K562 (cell line): ENCODE measurements around the gene TRIM10. TPM values are rescaled to one million over a fixed set of nuclear protein-coding genes. Genes with fewer than 3 reads are reported as not detected.

Experiments
- CEBPG ChIP-seq, 3 experiments: fragments of 200-800 bp in 1 of 3; sonication (Bioruptor generic) in 1 of 3; sonication (generic) in 1 of 3; formaldehyde crosslinking in 1 of 3; IDR thresholded peaks in 2 of 3; conservative IDR thresholded peaks in 1 of 3; 2 replicates each; pipeline versions ENCODE4 v1.6.1 to v1.8.0; 2016 to 2022; ENCODE audit warnings: missing compliant biosample characterization in 2 of 3, missing genetic modification characterization in 2 of 3, mild to moderate bottlenecking in 1 of 3, missing genetic modification reagents in 1 of 3
- FOXA1 ChIP-seq: fragments of 450-650 bp; IDR thresholded peaks from 2 replicates; pipeline ENCODE4 v1.6.1; 2016; ENCODE audit warnings: mild to moderate bottlenecking, borderline replicate concordance
- FOXK2 ChIP-seq, 2 experiments: fragments of 450-650 bp; IDR thresholded peaks in 1 of 2; conservative IDR thresholded peaks in 1 of 2; 2 replicates each; pipeline ENCODE4 v1.6.1; 2016; ENCODE audit warnings: low read depth in 2 of 2, mild to moderate bottlenecking in 1 of 2
- PYGO2 ChIP-seq: fragments of 450-650 bp; IDR thresholded peaks from 2 replicates; pipeline ENCODE4 v1.6.1; 2016; ENCODE audit warnings: mild to moderate bottlenecking, missing genetic modification characterization, moderate library complexity, missing compliant biosample characterization
- RHOXF2B ChIP-seq: fragments of 250-450 bp; sonication (Bioruptor Pico); conservative IDR thresholded peaks from 2 replicates; pipeline ENCODE4 v1.5.1; 2021
- SMC3 ChIP-seq: conservative IDR thresholded peaks from 2 replicates; pipeline ENCODE4 v1.6.1; 2011; ENCODE audit warnings: low read depth, low read length, improper control_type of control experiment; ENCODE audit not compliant: insufficient read depth
- STAT5A ChIP-seq: IDR thresholded peaks from 2 replicates; pipeline ENCODE4 v1.6.1; 2012; ENCODE audit warnings: low read length, inconsistent platforms, borderline replicate concordance
- TEAD4 ChIP-seq, 2 experiments: sonication (generic) in 1 of 2; formaldehyde crosslinking in 1 of 2; IDR thresholded peaks; 2 replicates each; pipeline versions ENCODE4 v1.6.1 to v1.8.0; 2012 to 2022; ENCODE audit warnings: borderline replicate concordance in 1 of 2, inconsistent platforms in 1 of 2, low read length in 1 of 2, mild to moderate bottlenecking in 1 of 2, missing genetic modification reagents in 1 of 2
- polyA plus RNA-seq, 8 experiments: library from polyadenylated mRNA; depleted of rRNA in 4 of 8; stranded (reverse) in 5 of 8; unstranded in 3 of 8; fragments of >200 nt; fragmentation: Nextera tagmentation in 2 of 8; fragmentation: Illumina TruSeq in 1 of 8; extraction: Ambion mirVana in 2 of 8; extraction: Trizol in 1 of 8; gene quantifications; 2 replicates each; pipeline versions ENCODE4 v1.2.1 to v1.2.3, GENCODE V29; 2011 to 2014; ENCODE audit warnings: inconsistent platforms in 1 of 8, missing spikeins in 1 of 8
- total RNA-seq, 7 experiments: library from RNA; depleted of rRNA in 6 of 7; stranded (reverse); fragments of >200 nt in 6 of 7; fragmentation: Illumina TruSeq in 2 of 7; extraction: Trizol in 2 of 7; gene quantifications; 2 replicates each; pipeline versions ENCODE4 v1.2.1 to v1.2.3, GENCODE V29; 2011 to 2021; ENCODE audit warnings: low replicate concordance in 1 of 7
- TF ChIP-seq, protein P1 (sequence below): fragments of 150-350 bp; IDR thresholded peaks from 2 replicates; pipeline ENCODE4 v1.6.1; 2014; ENCODE audit warnings: low read depth, mild to moderate bottlenecking, low read length, borderline replicate concordance
- TF ChIP-seq, protein P2 (sequence below): sonication (generic); formaldehyde crosslinking; IDR thresholded peaks from 2 replicates; pipeline ENCODE4 v1.5.0; 2020; ENCODE audit warnings: missing genetic modification reagents
- TF ChIP-seq, protein P3 (sequence below): sonication (generic); formaldehyde crosslinking; IDR thresholded peaks from 2 replicates; pipeline ENCODE4 v1.8.1; 2023; ENCODE audit warnings: mild to moderate bottlenecking, missing genetic modification reagents, moderate library complexity

The TRIM10 gene
- total and polyA plus RNA-seq, 9 of the 15 experiments (the other 6 are each of a cell fraction or from before 2014, with no cell fraction given), result 0.15 to 0.90 (median 0.36) TPM

DNA sequence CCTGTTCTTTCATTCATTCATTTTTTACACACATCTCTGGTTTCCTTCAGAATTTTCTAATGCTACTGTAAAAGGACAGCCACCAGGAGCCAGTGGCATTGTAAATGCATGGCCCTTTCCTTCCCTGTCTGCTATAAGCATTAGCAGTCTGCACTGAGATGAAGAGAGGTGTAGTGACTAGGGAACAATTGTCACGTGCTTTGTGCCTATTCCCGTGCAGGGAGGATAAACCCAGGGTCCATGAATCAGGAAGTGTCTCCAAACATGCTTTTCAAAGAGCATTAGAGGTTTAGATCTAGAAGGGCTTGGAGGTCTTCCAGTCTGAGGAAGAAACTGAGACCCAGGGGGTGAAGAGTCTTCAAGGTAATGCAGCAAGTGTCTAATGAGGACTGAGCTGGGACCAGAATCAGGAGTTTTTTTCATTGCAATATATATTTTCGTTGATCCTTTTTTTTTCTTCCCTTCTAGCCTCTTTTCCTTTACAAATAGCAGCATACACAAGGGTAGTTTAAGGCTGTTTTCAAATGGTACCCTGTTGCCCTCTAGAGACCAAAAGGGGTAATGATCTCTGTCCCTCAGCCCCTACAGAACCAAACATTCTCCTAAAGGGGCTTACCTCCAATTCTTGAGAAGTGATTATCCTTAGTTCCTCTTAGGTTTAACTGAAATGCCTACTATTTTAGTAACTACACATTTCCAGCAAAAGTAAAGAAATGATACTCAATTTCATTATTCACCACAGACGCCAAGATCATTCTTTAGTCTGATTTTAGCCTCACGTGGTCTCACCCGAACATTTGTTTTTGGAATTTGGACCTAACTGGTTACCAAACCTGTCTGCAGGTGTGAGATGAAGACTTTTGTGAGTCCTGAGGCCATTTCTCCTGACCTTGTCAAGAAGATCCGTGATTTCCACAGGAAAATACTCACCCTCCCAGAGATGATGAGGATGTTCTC is 8.9 kb upstream of the TRIM10 start (continued):
- TF ChIP-seq CEBPG (CRISPR knock-in tag; IDR thresholded peaks at IDR 0.05) (no peak), CEBPG (tag; conservative IDR thresholded peaks at IDR 0.05 in 1 of 2, IDR thresholded peaks at IDR 0.05 in 1 of 2) (no peak), PYGO2 (tag) (no peak), RHOXF2B (no peak), STAT5A (no peak), SMC3 (peak; percentile 63), FOXK2 (conservative IDR thresholded peaks at IDR 0.05 in 1 of 2, IDR thresholded peaks at IDR 0.05 in 1 of 2; ENCODE audit: low read depth in 2 of 2) (peak; percentile 54 to 59; a peak in 2 of 4 replicates), TEAD4 (IDR thresholded peaks at IDR 0.05; ENCODE audit: low read length) (0 out of 2 replicates have a peak, but pooled peaks have one; percentile 16), TEAD4 (CRISPR knock-in tag; IDR thresholded peaks at IDR 0.05; ENCODE audit: borderline replicate concordance) (no peak), FOXA1 (no peak)
- TF ChIP-seq, protein P1, sequence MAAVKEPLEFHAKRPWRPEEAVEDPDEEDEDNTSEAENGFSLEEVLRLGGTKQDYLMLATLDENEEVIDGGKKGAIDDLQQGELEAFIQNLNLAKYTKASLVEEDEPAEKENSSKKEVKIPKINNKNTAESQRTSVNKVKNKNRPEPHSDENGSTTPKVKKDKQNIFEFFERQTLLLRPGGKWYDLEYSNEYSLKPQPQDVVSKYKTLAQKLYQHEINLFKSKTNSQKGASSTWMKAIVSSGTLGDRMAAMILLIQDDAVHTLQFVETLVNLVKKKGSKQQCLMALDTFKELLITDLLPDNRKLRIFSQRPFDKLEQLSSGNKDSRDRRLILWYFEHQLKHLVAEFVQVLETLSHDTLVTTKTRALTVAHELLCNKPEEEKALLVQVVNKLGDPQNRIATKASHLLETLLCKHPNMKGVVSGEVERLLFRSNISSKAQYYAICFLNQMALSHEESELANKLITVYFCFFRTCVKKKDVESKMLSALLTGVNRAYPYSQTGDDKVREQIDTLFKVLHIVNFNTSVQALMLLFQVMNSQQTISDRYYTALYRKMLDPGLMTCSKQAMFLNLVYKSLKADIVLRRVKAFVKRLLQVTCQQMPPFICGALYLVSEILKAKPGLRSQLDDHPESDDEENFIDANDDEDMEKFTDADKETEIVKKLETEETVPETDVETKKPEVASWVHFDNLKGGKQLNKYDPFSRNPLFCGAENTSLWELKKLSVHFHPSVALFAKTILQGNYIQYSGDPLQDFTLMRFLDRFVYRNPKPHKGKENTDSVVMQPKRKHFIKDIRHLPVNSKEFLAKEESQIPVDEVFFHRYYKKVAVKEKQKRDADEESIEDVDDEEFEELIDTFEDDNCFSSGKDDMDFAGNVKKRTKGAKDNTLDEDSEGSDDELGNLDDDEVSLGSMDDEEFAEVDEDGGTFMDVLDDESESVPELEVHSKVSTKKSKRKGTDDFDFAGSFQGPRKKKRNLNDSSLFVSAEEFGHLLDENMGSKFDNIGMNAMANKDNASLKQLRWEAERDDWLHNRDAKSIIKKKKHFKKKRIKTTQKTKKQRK, result no peak
- TF ChIP-seq, protein P2, sequence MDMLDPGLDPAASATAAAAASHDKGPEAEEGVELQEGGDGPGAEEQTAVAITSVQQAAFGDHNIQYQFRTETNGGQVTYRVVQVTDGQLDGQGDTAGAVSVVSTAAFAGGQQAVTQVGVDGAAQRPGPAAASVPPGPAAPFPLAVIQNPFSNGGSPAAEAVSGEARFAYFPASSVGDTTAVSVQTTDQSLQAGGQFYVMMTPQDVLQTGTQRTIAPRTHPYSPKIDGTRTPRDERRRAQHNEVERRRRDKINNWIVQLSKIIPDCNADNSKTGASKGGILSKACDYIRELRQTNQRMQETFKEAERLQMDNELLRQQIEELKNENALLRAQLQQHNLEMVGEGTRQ (CRISPR knock-in tag), result 0 out of 2 replicates have a peak, but pooled peaks have one; percentile 5
- TF ChIP-seq, protein P3, sequence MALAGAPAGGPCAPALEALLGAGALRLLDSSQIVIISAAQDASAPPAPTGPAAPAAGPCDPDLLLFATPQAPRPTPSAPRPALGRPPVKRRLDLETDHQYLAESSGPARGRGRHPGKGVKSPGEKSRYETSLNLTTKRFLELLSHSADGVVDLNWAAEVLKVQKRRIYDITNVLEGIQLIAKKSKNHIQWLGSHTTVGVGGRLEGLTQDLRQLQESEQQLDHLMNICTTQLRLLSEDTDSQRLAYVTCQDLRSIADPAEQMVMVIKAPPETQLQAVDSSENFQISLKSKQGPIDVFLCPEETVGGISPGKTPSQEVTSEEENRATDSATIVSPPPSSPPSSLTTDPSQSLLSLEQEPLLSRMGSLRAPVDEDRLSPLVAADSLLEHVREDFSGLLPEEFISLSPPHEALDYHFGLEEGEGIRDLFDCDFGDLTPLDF, result no peak
- TF ChIP-seq, all 486 proteins: peak for 12
